SK-N-MC (cell line): ENCODE data around the gene ADARB1.

Experiments used
- FOXP2 ChIP-seq: optimal IDR thresholded peaks from 2 replicates; pipeline ENCODE3; 2011; ENCODE audit warnings: mild to moderate bottlenecking, moderate library complexity; ENCODE audit not compliant: insufficient read depth; ENCODE audit errors: extremely low read length, control extremely low read depth
- POLR2AphosphoS5 ChIP-seq: IDR thresholded peaks from 2 replicates; pipeline ENCODE4 v1.6.1; 2012; ENCODE audit warnings: mild to moderate bottlenecking, low read depth, low read length, borderline replicate concordance

DNA sequence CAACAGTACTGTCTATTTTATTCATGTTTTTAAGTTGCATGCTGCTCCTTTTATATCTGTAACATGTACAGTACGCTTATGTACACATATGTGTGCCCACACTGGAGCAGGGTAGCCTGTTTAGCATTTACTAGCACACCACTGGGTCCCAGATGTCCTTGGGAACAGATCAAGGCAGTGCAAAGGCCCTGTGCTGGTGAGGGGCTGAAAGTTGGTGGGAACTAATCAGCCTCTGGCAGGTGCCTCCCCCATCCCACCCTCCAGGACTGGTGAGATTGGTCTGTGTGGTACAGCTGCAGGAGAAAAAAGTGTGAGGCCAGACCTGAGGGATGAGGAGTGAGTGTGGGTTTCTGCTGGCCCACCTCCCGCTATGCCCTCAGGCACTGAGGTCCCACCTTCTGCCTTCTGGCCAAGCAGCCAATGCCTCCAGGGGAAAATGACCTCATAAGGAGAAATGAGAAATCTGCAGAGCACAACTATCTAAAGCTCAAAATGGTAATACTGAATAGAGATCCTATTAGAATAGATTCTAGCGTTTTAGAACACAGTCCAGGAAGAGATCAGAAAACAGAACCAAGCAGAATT, 154.4 kb downstream of the ADARB1 start:
- TF ChIP-seq FOXP2 (no peak), POLR2AphosphoS5 (no peak)
